OCI-LY7 (cell line): ENCODE data around the gene ASXL1.

Source experiments
- CTCF ChIP-seq: fragments of 200-600 bp; sonication (generic); conservative IDR thresholded peaks from 2 replicates; pipeline ENCODE4 v1.5.1; 2014; ENCODE audit warnings: mild to moderate bottlenecking, antibody characterized with exemption, low read length, moderate library complexity, mixed read lengths
- EZH2phosphoT487 ChIP-seq: fragments of 200-600 bp; sonication (generic); IDR thresholded peaks from 2 replicates; pipeline ENCODE4 v1.6.1; 2018; ENCODE audit warnings: low read depth, borderline replicate concordance, mild to moderate bottlenecking, mixed run types, antibody characterized with exemption, low read length, moderate library complexity, mixed read lengths

GRCh38 chr20:32326504-32326845 is 31.7 kb upstream of the ASXL1 start:
- no peak for TF ChIP-seq CTCF
- no peak for TF ChIP-seq EZH2phosphoT487
